CD4-positive, alpha-beta T cell (primary cell): ENCODE data around the gene CCDC15. TPM values are rescaled to one million over a fixed set of nuclear protein-coding genes. Genes with fewer than 3 reads are reported as not detected.

Source experiments
- ATAC-seq: fragments of 200-7000 bp; cut with Tn5 transposase; one replicate; pipeline ENCODE4 v1.10.0; 2022; ENCODE audit warnings: mild to moderate bottlenecking; ENCODE audit not compliant: poor library complexity
- CTCF ChIA-PET: fragments of 350-600 bp; sonication (Branson Sonifier 250); formaldehyde crosslinking; loops from one replicate; lab custom pipeline; 2021; ENCODE audit warnings: antibody characterized with exemption, inconsistent platforms; lab: Charles Lee
- POLR2A ChIA-PET: fragments of 350-600 bp; sonication (Branson Sonifier 250); formaldehyde crosslinking; loops from one replicate; lab custom pipeline; 2021; ENCODE audit warnings: antibody characterized with exemption, inconsistent platforms; lab: Charles Lee
- DNase-seq, 14 experiments: peaks; one replicate each; pipeline ENCODE4 v3.0.0-alpha.2; 2013 to 2020; ENCODE audit warnings: mixed read lengths in 2 of 14
- H3K27ac ChIP-seq, 2 donors: one replicate each; pipeline versions ENCODE4 v1.5.1 to v1.7.0; 2013; ENCODE audit warnings: low read length in 2 of 2, low read depth in 1 of 2, mild to moderate bottlenecking in 1 of 2
- H3K27me3 ChIP-seq, 2 experiments: 1 replicate in 1 of 2; 2 replicates in 1 of 2; pipeline versions ENCODE4 v1.6.1 to v1.7.0; 2013; ENCODE audit warnings: low read length in 2 of 2, control low read depth in 1 of 2, mild to moderate bottlenecking in 1 of 2, moderate library complexity in 1 of 2; ENCODE audit not compliant: insufficient read depth in 2 of 2, control insufficient read depth in 1 of 2
- H3K36me3 ChIP-seq: one replicate; pipeline ENCODE4 v1.6.1; 2013; ENCODE audit warnings: low read length, control low read depth; ENCODE audit not compliant: insufficient read depth
- H3K4me1 ChIP-seq: one replicate; pipeline ENCODE4 v1.6.1; 2013; ENCODE audit warnings: low read length, control low read depth; ENCODE audit not compliant: insufficient read depth
- H3K4me3 ChIP-seq: one replicate; pipeline ENCODE4 v1.5.1; 2013; ENCODE audit warnings: mild to moderate bottlenecking, low read length, moderate library complexity
- H3K9me3 ChIP-seq, 2 experiments: 1 replicate in 1 of 2; 2 replicates in 1 of 2; pipeline versions ENCODE4 v1.6.1 to v1.7.0; 2013; ENCODE audit warnings: low read length in 2 of 2, mild to moderate bottlenecking in 2 of 2, control low read depth in 1 of 2, moderate library complexity in 1 of 2; ENCODE audit not compliant: control insufficient read depth in 1 of 2, insufficient read depth in 1 of 2
- H3K27ac Mint-ChIP-seq: one replicate; pipeline ENCODE4 v1.8.0; 2020; ENCODE audit warnings: mixed read lengths
- H3K27me3 Mint-ChIP-seq: one replicate; pipeline ENCODE4 v1.8.0; 2021; ENCODE audit warnings: mixed read lengths
- H3K36me3 Mint-ChIP-seq: one replicate; pipeline ENCODE4 v1.8.0; 2021; ENCODE audit warnings: low read depth, mixed read lengths
- H3K4me1 Mint-ChIP-seq: one replicate; pipeline ENCODE4 v1.8.0; 2021; ENCODE audit warnings: low read depth, mixed read lengths
- H3K4me3 Mint-ChIP-seq: one replicate; pipeline ENCODE4 v1.8.0; 2020; ENCODE audit warnings: mild to moderate bottlenecking, mixed read lengths
- H3K9me3 Mint-ChIP-seq: one replicate; pipeline ENCODE4 v1.8.0; 2020; ENCODE audit warnings: mixed read lengths
- intact Hi-C, 2 experiments: fragments of 100-400 bp; cut with DNase I in 1 of 2; cut with micrococcal nuclease in 1 of 2; formaldehyde crosslinking; loops; one replicate each; pipeline versions ENCODE4 v1.15.1 to v1.9.0; 2023 to 2025; cut with DNase I, micrococcal nuclease
- total RNA-seq, 174 experiments: library from RNA in 2 of 174; stranded (reverse) in 2 of 174; gene quantifications; one replicate each; pipeline ENCODE4 v1.2.3 and lab custom pipeline; 2021 to 2026
- TF ChIP-seq, protein P1 (sequence below): fragments of 200-600 bp; IDR thresholded peaks from one replicate; pipeline ENCODE4 v1.8.0; 2022; ENCODE audit warnings: antibody characterized with exemption, mild to moderate bottlenecking

The CCDC15 gene
- total RNA-seq, 2 experiments from 2014 or later, result 0.89 to 1.1 TPM

DNA sequence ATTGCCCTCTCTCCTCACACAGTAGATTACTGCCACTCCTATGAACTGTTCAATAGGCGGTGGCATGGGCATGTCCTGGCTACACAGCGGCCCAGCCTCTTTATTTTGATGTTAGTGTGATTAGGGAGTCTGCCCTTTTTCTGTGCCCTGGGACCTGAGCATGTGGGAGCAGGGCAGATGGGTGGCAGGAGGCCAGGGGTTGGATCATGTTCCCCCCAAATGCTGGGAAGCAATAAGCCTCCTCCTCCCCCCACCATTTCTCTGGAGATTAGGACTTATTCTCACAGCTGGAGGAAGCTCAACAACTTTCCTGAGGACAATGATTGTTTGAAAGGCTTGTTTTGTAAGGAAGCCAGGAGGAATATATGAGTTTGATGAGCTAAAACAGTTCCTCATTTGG lies 34.1 kb upstream of the CCDC15 start:
- Mint-ChIP-seq H3K27ac (no peak overlapping the region), H3K9me3 (no peaks in the 10 kb centered on the region), H3K36me3 (no peaks in the 10 kb centered on the region), H3K4me3 (peak overlapping the region; percentile 35), H3K4me1 (peaks cover 38% of the 10 kb centered on the region), H3K27me3 (no peaks in the 10 kb centered on the region)
- CTCF ChIA-PET, result interaction anchor here (1.0 to 1.1 kb wide), 2 partner anchors 53 to 673 kb away, joined by 3 to 4 read pairs; partner anchors contain the start of gene STT3A
- intact Hi-C loops, result loop anchor here (2.0 to 5.0 kb wide), 4 partner anchors 31 to 222 kb away; no protein-coding TSS in a partner anchor
- DNase-seq (no peak), ATAC-seq (no peak)
- Histone ChIP-seq H3K9me3 (no peaks in the 10 kb centered on the region), H3K27me3 (no peaks in the 10 kb centered on the region), H3K27ac (no peak overlapping the region), H3K4me1 (peaks cover 27% of the 10 kb centered on the region), H3K4me3 (no peak overlapping the region), H3K36me3 (no peaks in the 10 kb centered on the region)
- TF ChIP-seq, protein P1, sequence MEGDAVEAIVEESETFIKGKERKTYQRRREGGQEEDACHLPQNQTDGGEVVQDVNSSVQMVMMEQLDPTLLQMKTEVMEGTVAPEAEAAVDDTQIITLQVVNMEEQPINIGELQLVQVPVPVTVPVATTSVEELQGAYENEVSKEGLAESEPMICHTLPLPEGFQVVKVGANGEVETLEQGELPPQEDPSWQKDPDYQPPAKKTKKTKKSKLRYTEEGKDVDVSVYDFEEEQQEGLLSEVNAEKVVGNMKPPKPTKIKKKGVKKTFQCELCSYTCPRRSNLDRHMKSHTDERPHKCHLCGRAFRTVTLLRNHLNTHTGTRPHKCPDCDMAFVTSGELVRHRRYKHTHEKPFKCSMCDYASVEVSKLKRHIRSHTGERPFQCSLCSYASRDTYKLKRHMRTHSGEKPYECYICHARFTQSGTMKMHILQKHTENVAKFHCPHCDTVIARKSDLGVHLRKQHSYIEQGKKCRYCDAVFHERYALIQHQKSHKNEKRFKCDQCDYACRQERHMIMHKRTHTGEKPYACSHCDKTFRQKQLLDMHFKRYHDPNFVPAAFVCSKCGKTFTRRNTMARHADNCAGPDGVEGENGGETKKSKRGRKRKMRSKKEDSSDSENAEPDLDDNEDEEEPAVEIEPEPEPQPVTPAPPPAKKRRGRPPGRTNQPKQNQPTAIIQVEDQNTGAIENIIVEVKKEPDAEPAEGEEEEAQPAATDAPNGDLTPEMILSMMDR, result no peak
- POLR2A ChIA-PET, result interaction anchor here (1.2 to 3.9 kb wide), 4 partner anchors 31 to 192 kb away, joined by 3 to 21 read pairs (median 7); partner anchors contain the start of genes CCDC15 and TMEM218

DNA sequence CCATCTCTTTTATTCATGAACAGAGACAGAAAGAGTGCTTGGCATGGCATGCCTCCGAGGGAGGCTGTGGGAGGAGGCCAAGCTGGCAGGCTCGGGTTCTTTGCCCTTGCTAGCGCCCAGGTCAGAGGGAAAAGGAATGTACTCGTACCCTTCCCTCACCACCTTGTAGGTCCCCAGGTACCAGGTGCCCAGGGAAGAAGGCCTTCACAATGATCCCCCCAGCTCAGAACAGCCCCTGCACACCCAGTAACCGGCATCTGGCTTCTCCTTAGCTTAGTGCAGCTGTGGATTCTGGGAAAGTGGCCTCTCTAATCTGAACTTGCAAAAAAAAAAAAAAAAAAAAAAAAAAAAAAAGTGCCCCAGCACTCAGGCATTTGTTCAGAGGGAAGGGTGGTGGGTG lies 33.6 kb upstream of the CCDC15 start:
- no peak for DNase-seq
- ChIA-PET CTCF (interaction anchor here (1.0 to 1.1 kb wide), 2 partner anchors 54 to 672 kb away, joined by 3 to 4 read pairs; partner anchors contain the start of gene STT3A), POLR2A (interaction anchor here (0.9 to 3.9 kb wide), 5 partner anchors 30 to 191 kb away, joined by 3 to 21 read pairs (median 5); partner anchors contain the start of genes CCDC15 and TMEM218)
- ATAC-seq, result no peak
- H3K4me1 Mint-ChIP-seq, result peaks cover 42% of the 10 kb centered on the region
- Histone ChIP-seq H3K27me3 (no peaks in the 10 kb centered on the region), H3K4me3 (peak overlapping the region; percentile 43), H3K4me1 (peaks cover 27% of the 10 kb centered on the region), H3K27ac (no peak overlapping the region), H3K9me3 (no peaks in the 10 kb centered on the region), H3K36me3 (no peaks in the 10 kb centered on the region)
- peak overlapping the region; percentile 85 for H3K4me3 Mint-ChIP-seq
- peak overlapping the region; percentile 52 for H3K27ac Mint-ChIP-seq
- H3K9me3 Mint-ChIP-seq, result no peaks in the 10 kb centered on the region
- TF ChIP-seq, protein P1, result no peak
- intact Hi-C loops, result loop anchor here (2.0 to 5.0 kb wide), 3 partner anchors 30 to 44 kb away; no protein-coding TSS in a partner anchor
- H3K27me3 Mint-ChIP-seq, result no peaks in the 10 kb centered on the region
- H3K36me3 Mint-ChIP-seq, result no peaks in the 10 kb centered on the region

DNA sequence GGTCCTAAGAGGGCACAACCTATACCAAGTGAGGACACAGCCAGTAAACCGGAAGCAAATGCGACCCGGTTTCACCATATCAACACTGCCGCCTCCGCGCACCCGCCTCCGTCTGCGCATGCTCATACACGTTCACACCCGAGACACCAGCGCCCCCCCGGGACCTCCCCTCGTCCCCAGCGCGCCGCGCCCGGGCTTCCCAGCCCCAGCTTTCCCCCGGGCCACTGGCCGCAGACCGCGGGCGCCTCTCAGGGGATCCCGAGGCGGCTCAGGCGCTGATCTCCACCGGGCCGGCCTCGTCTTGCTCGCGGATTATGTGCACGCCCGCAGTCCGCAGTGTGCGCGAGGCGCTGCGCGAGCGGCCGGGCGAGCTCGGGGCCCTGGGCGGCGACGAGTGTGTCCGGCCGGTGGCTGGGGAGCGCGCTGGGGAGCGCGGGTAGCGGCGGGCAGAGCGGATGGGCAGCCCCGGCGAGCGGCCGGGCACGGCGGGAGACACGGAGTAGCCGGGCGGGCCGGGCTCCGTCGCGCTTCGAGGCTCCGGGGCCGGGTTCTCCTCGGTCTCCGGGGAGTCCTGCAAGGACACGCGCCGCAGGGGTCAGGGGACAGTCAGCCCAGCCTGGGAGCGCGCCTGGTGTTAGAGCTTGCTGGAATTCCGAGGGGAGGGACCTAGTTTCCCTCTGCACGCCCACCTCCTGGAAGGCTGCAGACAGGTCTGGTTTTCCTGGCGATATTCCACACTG lies 33.0 kb upstream of the CCDC15 start:
- Mint-ChIP-seq H3K36me3 (no peaks in the 10 kb centered on the region), H3K4me1 (peaks cover 42% of the 10 kb centered on the region), H3K27me3 (no peaks in the 10 kb centered on the region), H3K9me3 (no peaks in the 10 kb centered on the region), H3K4me3 (peak overlapping the region; percentile 85), H3K27ac (peak overlapping the region; percentile 52)
- H3K4me3 ChIP-seq, result peak overlapping the region; percentile 43
- no peaks in the 10 kb centered on the region for H3K27me3 ChIP-seq
- H3K36me3 ChIP-seq, result no peaks in the 10 kb centered on the region
- CTCF ChIA-PET, result interaction anchor here (1.0 to 1.1 kb wide), 2 partner anchors 55 to 672 kb away, joined by 3 to 4 read pairs; partner anchors contain the start of gene STT3A
- H3K27ac ChIP-seq, result no peak overlapping the region
- H3K4me1 ChIP-seq, result peaks cover 27% of the 10 kb centered on the region
- ATAC-seq (peak; percentile 87), DNase-seq (peak; percentile 59 to 90 (median 78))
- intact Hi-C loops, result loop anchor here (2.0 to 5.0 kb wide), 3 partner anchors 30 to 44 kb away; no protein-coding TSS in a partner anchor
- TF ChIP-seq, protein P1, result no peak
- POLR2A ChIA-PET, result interaction anchor here (0.8 to 3.9 kb wide), 6 partner anchors 29 to 175 kb away, joined by 3 to 21 read pairs (median 4); partner anchors contain the start of genes CCDC15 and MSANTD2
- no peaks in the 10 kb centered on the region for H3K9me3 ChIP-seq
